NOMO-1 treated with dmso at 0.1 percent for 144 hours (cell line): Measurements from ENCODE around the gene SMAD4.
"Not testable (repeated sequence)": the region's sequence is repeated elsewhere in the genome, so short reads cannot be mapped to it uniquely, and the experiment has no call there.

Source experiments
- DNase-seq: peaks from one replicate; lab custom pipeline; 2025; ENCODE audit not compliant: unreplicated experiment; lab: John Stamatoyannopoulos, UW

SMAD4 gene

GRCh38 chr18:51029694-51030536 is at the start of gene SMAD4:
Gene SMAD4, plus strand, starts transcription at chr18:51030213. Its CDS starts 16,834 bp downstream, at chr18:51047047.
- DNase-seq = peak; percentile 89

GRCh38 chr18:50981381-50981780 is 48.6 kb upstream of the SMAD4 start:
- no peak for DNase-seq

GRCh38 chr18:50982086-50982801 is 47.8 kb upstream of the SMAD4 start:
- DNase-seq = no peak

GRCh38 chr18:50982802-50983179 is 47.2 kb upstream of the SMAD4 start:
- DNase-seq = no peak

- no peak for DNase-seq
Measured at GRCh38 chr18:50986360-50987087, 43.5 kb upstream of the SMAD4 start.

GRCh38 chr18:50987261-50987660 is 42.8 kb upstream of the SMAD4 start:
- no peak for DNase-seq

- DNase-seq = no peak
Measured at GRCh38 chr18:50989711-50990110, 40.3 kb upstream of the SMAD4 start.

- no peak for DNase-seq
Measured at GRCh38 chr18:50992351-50992762, 37.7 kb upstream of the SMAD4 start.

- no peak for DNase-seq
Measured at GRCh38 chr18:50994031-50994430, 36.0 kb upstream of the SMAD4 start.

- DNase-seq = not testable (repeated sequence)
Measured at GRCh38 chr18:51003174-51003573, 26.8 kb upstream of the SMAD4 start.

GRCh38 chr18:51006061-51006818 is 23.8 kb upstream of the SMAD4 start:
- DNase-seq = no peak

GRCh38 chr18:51006948-51007789 is 22.8 kb upstream of the SMAD4 start:
- no peak for DNase-seq

GRCh38 chr18:51007790-51008139 is 22.2 kb upstream of the SMAD4 start:
- DNase-seq = no peak

- DNase-seq = peak; percentile 9
Measured at GRCh38 chr18:51009072-51009471, 20.9 kb upstream of the SMAD4 start.

GRCh38 chr18:51010218-51010617 is 19.8 kb upstream of the SMAD4 start:
- no peak for DNase-seq

- DNase-seq = no peak
Measured at GRCh38 chr18:51011709-51012108, 18.3 kb upstream of the SMAD4 start.

- DNase-seq = no peak
Measured at GRCh38 chr18:51012441-51012840, 17.6 kb upstream of the SMAD4 start.

GRCh38 chr18:51013259-51013658 is 16.8 kb upstream of the SMAD4 start:
- no peak for DNase-seq

GRCh38 chr18:51017140-51017879 is 12.7 kb upstream of the SMAD4 start:
- no peak for DNase-seq
